Measurements from ENCODE around the gene PSMA3.
"Not testable (repeated sequence)": the region's sequence is repeated elsewhere in the genome, so short reads cannot be mapped to it uniquely, and the experiment has no call there.

PSMA3 gene

DNA sequence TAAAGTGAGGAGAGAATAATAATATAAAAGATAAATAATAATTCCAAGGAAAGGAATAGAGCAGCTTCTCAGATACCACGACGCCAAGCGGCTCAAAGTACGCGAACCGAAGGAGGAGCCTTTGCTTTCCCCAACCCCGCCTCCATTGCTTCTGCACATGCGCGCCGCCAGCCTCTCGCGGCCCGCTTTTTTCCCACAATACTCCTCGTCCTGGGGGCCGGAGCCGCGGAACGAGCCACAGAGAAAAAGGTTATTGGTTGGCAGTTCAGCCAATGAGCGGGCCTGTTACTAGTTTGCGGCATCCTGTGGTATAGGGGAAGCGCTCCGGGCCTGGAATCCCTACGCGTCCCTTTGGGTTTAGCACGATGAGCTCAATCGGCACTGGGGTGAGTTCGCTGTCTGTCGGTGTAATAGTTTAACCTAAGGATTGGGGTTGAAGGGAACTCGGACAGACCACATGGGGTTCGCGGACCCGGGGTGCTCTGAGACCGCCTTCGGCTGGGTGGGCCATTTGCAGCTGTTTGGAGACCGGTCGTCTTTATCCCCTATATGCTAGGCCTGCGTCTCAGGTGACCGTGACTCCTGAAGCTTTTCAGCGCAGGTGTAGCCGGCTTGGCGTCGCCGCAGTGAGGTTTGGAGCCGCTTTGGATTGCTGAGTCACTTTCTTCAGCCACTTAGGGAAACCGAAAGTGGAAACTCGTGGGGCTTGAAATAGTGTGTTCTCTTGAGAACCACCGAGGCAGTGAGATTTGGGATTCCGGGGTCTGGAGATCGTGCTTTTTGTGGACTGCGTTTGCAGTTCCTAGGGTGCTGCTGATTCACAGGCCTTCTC lies at the start of gene PSMA3:
Gene PSMA3 (plus strand): TSS at position 288 of the 832 bp plus-strand sequence. CDS start 78 bp downstream, at position 366.
- peak; percentile 98 for DNase-seq (ENCODE audit: low spot score)

DNA sequence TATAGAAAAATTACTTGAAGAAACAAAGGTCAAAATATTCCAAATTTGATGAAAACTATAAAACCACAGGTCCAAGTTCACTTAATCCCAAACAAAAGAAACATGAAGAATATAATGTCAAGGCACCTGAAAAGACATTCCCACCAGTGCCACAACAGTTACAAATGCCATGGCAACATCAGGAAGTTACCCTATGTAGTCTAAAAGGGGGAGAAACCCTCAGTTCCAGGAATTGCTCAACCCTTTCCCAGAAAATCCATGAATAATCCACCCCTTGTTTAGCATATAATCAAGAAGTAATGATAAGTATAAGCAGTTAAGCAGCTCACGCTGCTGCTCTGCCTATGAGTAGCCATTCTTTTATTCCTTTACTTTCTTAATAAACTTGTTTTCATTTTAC lies 48.4 kb upstream of the PSMA3 start:
- DNase-seq (ENCODE audit: low spot score), result no peak

DNA sequence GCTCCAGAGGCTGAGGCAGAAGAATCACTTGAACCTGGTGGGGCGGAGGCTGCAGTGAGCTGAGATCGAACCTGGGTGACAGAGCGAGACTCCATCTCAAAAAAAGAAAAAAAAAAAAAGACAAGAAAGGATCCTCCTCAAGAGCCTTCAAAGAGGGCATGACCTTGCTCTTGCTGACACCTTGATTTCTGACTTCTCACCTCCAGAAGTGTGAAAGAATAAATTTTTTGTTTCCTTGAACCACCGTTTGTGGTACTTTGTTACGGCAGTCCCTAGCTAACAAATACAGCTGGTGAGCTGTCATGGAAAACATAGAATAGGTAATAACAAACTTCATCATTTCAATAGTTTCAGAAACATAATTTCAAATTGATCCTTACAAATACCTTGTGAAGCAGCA lies 46.6 kb upstream of the PSMA3 start:
- no peak for DNase-seq (ENCODE audit: low spot score)

DNA sequence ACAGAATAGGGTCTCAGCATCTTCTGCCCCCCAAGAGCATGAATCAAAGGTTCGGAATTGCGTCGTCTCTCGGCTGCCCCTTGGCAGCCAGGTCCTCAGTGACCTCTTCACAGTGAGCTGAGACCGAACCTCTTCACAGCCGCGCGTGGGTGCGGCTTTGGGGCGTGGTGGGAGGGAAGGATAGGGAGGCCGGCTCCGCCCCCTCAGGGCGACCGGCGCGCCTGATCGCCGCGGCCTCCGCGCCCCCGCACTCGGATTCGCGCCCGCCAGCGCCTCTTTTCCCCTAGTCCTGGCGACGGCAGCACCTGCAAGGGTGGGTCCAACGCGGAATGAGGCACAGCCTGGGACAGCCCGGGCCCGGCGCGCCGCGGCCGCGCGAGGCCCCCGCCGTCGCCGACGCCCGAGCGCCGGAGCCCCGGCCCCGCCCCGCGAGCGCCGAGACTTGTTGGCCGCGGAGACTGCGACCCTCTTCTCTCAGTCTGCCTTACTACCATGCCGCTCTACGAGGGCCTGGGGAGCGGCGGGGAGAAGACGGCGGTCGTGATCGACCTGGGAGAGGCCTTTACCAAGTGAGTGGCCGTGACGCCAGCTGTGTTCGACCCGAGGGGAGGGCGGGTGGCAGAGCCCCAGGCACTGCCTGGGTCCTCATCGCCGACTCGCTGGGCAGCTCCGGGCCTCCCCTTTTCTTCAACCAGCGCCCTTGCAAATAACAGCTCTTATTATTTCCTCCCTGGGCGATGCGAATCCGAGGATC lies 44.7 kb upstream of the PSMA3 start, which contains the start of gene ACTR10:
Gene ACTR10 (plus strand): TSS at position 424 of the 754 bp plus-strand sequence. CDS start 69 bp downstream, at position 493.
- DNase-seq (ENCODE audit: low spot score), result peak; percentile 93

DNA sequence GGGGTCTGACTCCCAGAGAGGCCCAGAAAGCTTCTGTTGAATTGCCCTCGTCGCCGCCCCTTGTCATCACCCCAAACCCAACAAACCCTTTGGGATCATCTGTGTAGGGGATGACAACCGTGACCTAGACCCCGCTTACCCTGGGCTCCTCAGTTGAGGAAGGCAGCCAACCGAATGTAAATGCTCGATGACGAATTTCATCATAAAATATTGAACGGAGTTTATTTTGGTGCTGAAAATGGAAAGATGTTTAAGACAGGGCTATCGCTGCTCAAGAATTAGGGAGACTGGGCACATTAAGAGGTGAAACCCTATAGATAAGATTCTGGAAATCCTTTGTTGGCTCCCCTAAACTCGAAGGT lies 44.2 kb upstream of the PSMA3 start:
- DNase-seq (ENCODE audit: low spot score), result no peak

DNA sequence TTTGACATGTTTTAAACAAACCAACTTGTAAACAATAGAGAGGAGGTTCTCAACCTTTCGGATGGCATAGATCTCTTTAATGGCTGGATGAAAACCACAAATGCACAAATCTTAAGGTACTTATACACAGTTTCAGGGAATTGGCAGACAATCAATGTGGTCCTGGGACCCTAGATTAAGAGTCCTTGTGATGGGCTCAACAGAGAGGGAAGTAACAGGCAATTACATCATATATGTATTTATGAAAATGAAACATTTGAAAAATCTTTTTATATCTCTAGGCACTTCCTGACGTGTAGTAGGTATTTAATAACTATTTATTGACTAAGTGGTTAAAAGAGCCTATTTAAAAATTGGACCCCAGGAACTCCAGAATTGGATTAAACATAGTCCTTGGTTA lies 43.8 kb upstream of the PSMA3 start:
- DNase-seq (ENCODE audit: low spot score), result no peak

DNA sequence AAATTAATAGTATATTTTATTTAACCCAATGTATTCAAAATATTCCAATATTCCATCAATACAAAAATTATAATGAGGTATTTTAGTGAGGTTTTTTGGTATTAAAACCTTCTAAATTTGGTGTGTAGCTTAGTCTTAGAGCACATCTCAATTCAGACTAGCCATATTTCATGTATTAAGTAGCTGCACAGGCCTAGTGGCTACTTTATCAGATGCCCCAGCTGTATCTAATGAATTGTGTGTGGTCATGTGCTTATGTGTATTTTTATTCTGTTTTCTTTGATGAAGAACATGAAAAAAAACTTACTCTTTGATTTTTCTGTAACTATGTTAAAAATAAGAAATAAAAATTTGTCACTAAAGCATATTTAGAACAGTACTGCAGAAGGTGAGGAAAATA lies 31.5 kb upstream of the PSMA3 start:
- no peak for DNase-seq (ENCODE audit: low spot score)

DNA sequence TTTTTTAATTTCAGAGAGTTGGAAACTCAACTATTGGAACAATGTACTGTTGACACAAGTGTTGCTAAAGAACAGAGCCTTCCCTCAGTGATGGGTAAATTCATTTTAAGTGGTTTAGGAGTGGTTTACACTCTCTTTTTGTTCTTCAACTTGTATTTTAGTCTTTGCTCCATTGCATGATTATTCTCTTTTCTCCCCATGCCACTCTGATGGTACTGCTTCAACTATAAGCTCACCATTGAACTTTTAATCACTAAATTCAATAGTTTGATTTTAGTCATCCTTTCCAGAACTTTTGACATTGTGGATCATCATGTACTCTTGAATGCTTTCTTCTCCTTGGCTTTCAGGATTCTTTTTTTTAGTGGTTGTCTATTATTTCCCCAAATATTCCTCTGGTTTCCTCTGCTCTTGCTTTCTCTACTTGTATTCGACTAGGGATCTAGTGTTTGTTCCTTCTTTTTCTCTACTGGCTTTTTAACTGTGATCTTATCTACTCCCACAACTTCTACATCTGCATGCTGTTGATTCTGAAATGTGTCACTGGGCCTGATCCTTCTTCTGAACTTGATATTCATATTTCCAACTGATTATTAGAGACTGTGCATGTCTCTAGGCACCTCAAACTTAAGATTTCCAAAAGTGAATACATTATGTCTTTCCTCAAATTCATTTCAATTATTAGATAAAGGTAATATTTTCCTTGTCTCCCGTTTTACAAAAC lies 29.3 kb upstream of the PSMA3 start:
- no peak for DNase-seq (ENCODE audit: low spot score)

DNA sequence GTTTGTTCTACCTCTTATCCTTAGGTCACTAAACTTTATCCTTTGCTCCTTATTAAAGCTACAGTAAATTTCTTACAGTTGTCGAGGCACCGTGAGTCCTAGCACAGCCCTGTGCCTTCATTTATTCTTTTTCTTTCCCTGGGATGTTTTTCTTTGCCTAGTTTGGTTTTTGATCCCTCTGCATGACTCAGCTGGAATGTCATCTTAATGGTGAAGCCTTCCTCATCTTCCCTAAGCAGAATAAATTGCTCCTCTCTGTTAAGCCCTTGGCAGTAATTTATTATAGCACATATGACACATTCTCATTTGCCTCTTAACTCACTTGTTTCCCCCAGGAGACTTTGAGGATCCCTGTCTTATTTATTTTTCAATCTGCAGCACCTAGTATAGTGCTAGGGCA lies 28.1 kb upstream of the PSMA3 start:
- DNase-seq (ENCODE audit: low spot score), result no peak

DNA sequence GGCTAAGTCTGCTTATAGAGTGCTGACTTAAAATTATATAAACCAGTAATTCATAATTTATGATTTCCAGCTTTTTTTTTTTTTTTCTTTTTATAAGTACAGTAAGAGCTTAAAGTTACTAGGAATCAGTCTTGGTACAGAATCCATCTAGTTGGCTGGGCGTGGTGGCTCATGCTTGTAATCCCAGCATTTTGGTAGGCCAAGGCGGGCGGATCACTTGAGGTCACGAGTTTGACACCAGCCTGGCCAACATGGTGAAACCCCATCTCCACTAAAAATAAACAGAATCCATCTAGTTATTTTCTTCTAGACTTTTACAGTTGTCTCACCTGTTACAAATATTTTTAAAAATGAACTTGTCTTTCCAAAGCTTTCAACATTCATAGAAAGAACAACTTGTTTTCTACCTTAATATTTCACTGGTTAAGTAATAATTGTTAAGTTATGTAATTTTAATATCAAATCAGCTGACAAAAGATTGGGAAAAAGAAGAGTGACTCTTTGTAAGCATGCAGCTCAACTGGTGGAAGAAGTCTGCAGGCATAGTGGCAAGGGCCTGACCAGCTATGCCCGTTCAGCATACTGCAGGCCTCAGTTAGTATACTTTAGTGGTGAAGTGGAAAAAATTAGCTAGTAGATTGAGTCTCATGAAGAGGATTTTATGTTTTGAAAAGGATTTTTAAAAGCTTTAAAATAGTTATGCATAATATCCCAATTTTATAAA lies 17.4 kb upstream of the PSMA3 start:
- DNase-seq (ENCODE audit: low spot score), result no peak

DNA sequence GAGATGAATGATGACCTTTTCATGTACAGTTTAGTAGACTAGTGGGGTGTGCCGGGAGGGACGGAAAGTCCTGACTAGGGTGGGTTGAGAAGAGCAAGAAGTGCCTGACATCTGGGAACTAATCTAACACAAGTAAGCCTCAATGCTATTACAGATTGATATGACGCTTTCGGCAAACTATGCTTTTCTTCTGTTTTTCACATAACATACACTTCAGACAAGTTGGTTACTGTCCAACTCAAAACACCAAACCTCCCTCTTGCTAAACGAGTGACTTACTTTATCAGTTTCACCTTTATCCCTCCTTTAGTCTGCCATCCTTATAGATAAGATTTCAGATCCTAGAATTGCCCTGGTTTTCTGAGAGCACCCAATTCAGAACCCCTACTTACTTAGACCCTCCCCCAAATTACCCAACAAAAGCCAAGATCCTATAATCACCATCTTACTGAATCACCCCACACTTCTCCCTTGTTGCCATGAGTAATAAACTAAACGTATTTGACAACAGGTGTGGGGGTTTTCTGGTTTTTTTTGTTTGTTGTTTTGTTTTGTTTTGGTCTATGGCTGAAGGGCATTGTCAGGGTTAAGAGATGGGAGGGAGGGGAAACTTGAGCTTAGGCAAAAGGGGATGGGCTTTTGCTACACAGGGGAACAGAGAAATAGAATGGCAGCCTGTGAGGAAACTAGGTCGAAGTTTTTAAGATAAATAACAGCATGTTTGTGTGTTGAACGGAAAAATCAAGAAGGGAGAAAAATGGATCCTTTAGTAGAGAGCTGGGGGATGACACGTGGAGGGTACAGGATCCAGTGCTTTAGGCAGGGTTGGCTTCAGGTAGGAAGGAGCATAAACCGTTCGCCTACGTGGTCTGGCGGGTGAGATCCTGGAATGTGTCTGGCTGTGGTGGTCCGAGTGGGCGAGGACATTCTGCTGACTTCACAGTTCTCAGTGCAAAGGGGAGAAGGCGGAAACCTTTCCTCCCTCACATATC lies 6.1 kb upstream of the PSMA3 start:
- peak; percentile 30 for DNase-seq (ENCODE audit: low spot score)

DNA sequence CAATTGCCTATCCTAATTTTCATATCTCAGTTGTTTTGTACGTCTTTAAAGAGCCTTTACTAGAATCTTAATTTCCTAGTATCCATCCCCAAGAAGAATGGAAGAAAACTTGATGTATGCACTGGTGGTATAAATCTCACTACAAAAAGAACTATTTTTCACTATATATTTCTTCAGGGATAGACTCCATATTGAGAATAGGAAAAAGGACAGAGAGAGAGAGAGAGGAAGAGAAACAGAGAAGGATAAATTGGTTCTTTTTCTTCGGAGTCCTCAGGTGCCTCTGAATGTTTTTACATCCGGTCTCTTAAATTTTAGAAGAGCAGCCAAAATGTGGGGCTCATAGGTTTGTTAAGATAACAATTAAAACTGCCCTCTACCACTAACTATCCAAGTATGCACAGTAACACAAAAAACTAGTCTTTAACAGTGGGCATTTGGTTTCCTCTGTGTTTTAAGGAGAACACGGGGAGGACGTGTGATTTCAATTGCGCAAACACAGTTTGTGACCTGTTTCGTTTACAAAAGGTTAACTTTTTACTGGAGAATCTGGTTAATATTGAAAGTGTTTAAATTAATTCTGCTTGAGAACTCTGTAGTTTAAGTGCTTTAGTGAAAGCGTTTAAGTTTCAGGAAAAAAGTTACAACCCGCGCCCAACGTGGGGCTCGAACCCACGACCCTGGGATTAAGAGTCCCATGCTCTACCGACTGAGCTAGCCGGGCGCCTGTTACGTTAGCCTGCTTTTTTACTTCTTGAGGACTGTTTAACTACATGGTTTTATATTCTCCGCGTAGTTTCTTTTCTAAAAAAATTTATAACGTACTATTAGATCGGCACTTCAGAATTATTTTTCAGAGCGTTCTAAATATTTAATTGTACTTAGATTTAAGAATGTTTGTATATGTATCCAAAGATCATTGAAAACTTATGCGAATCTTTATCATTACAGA lies 5.1 kb upstream of the PSMA3 start:
- DNase-seq (ENCODE audit: low spot score), result peak; percentile 49

DNA sequence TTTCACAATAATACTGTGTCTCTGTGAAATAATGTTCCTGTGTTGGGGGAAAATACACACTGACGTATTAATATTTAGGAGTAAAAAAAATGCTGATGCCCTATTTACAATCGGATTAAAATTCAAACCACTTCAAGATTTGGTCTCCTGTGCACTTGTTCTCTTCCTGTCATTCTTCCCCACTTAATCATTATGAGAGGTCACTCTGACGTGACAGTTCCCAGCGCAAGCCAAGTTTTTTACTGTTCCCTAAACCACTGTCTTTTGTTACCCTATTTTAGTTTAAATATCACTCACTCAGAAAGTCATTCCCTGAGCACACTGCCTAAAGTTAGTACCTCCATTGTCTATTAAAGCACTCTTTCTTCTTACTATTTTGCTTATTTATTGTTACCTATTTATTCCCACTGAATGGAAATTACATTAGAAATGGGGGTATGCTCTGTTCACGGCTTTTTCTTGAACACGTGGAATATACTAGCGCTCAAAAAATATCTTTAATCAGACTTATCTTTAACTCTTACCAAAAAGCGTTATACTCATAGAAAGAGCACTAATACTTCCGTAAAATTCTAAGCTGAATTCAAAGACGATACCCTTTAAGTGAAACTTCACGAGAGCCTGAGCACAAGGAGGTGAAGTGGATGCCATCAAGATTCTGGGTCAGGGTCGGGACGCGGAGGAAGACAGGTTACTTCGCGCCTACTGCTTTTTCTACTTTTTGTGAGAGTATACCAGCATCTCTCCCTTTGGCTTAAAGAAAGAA lies 670 bp upstream of the PSMA3 start:
- peak; percentile 61 for DNase-seq (ENCODE audit: low spot score)

DNA sequence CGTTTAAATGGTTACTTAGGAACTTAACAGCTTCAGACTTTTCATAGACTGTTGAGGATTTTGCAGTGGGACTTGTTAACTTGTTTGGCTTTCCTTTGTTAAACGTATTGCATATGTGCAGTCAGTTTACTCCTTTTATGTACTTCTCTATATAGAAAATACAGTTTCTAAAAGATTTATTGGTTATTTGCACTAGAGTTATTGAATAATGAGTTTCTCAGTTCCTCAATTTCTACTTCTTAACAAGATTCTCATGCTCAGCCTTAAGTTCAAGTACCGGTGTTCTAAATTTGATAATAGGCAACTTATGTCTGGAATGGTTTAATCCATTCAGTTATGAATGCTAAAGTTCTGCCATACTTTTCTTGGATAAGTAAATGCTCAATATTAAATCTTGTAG lies 919 bp downstream of the PSMA3 start:
- no peak for DNase-seq (ENCODE audit: low spot score)

DNA sequence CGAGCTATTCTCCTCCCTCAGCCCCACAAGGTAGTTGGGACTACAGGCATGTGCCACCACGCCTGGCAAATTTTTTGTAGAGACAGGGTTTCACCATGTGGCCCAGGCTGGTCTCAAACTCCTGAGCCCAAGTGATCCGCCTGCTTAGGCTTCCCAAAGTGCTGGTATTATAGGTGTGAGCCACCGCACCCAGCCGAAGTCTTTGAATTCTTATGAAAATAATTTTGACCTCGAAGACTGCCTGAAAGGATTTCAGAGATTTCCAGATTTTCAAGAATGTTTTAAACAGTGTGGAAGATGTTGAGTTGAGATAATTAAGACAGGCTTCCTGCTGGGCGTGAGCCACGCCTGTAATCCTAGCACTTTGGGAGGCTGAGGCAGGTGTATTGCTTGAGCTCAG lies 5.0 kb downstream of the PSMA3 start:
- DNase-seq (ENCODE audit: low spot score), result no peak

DNA sequence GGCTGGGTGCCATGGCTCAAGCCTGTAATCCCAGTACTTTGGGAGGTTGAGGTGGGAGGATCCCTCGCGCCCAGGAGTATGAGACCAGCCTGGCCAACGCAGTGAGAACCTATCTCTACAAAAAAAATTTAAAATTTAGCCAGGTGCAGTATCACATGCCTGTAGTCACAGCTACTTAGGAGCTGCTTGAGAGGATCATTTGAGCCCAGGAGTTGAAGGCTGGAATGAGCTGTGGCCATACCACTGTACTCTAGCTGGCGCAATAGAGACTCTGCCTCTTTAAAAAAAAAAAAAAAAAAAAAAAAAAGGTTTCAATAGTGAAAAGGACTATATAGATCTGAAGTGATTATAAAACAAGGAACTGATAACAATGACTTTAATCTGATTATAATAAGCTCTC lies 13.5 kb downstream of the PSMA3 start:
- DNase-seq (ENCODE audit: low spot score), result no peak

DNA sequence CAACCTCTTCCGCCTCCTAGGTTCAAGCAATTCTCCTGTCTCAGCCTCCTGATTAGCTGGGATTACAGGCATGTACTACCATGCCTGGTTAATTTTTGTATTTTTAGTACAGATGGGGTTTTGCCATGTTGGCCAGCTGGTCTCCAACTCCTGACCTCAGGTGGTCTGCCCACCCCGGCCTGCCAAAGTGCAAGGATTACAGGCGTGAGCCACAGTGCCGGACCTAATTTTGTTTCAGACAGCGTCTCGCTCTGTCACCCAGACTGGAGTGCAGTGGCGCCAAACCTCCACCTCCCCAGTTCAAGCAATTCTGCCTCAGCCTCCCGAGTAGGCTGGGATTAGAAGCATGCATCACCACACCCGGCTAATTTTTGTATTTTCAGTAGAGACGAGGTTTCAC lies 17.4 kb downstream of the PSMA3 start:
- DNase-seq (ENCODE audit: low spot score), result not testable (repeated sequence)

DNA sequence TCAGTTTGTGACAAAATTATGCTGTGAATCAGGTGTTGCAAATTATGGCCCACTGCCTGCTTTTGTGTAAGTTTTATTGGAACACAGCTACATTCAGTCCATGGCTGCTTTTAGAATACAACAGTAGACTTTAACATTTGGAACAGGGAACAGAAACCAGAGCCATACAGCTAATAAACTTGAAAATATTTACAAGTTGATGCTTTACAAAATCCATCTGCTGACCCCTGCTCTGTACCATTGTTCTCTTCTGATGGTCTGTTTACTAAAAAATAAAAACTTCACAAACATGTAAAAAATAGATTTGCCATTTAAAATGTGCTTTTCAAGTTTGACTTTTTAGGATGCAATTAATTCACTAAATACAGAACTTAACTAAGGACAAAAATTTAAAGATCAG lies 20.8 kb downstream of the PSMA3 start:
- no peak for DNase-seq (ENCODE audit: low spot score)

DNA sequence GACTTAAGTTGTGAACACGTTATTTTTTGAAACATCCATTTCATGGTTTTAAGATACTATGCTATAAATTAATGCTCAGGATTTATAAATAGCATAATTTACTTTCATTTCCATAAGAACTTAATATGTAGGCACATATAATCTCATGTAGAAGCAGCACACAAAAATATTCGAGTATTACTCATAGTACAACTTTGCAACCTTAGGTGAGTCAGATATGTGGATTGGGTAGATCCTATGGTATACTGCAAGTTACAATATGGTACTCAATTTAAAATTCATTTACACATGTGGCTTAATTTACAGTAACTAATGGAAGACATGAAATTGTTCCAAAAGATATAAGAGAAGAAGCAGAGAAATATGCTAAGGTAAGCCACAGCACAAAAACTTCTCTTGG lies 26.0 kb downstream of the PSMA3 start:
- DNase-seq (ENCODE audit: low spot score), result no peak

Measured in SW480 (cell line).